H9 (cell line): ENCODE measurements around the gene CD93. TPM values are rescaled to one million over a fixed set of nuclear protein-coding genes. Genes with fewer than 3 reads are reported as not detected.

ENCODE experiments used
- DNase-seq: peaks from one replicate; pipeline ENCODE4 v3.0.0-alpha.2; 2017
- H2AFZ ChIP-seq: one replicate; pipeline ENCODE4 v1.6.1; 2013; ENCODE audit warnings: mild to moderate bottlenecking, low read length, control low read depth, moderate library complexity
- H2AK5ac ChIP-seq: 2 replicates; pipeline ENCODE4 v1.6.1; 2013; ENCODE audit warnings: low read length, control low read depth, mixed read lengths; ENCODE audit not compliant: insufficient read length
- H2BK120ac ChIP-seq: one replicate; pipeline ENCODE4 v1.6.1; 2013; ENCODE audit warnings: low read depth, mild to moderate bottlenecking, low read length, control low read depth, inconsistent platforms; ENCODE audit not compliant: poor library complexity, severe bottlenecking
- H2BK12ac ChIP-seq: 2 replicates; pipeline ENCODE4 v1.6.1; 2013; ENCODE audit warnings: low read length, control low read depth, mixed read lengths, low read depth; ENCODE audit not compliant: insufficient read length
- H2BK15ac ChIP-seq: 2 replicates; pipeline ENCODE4 v1.6.1; 2013; ENCODE audit warnings: low read depth, low read length, control low read depth
- H2BK20ac ChIP-seq: one replicate; pipeline ENCODE4 v1.6.1; 2013; ENCODE audit warnings: low read depth, mild to moderate bottlenecking, low read length, control low read depth, inconsistent platforms; ENCODE audit not compliant: poor library complexity, severe bottlenecking
- H2BK5ac ChIP-seq: 2 replicates; pipeline ENCODE4 v1.6.1; 2013; ENCODE audit warnings: low read length, control low read depth, mixed read lengths; ENCODE audit not compliant: insufficient read length
- H3K14ac ChIP-seq: 2 replicates; pipeline ENCODE4 v1.6.1; 2013; ENCODE audit warnings: low read length, control low read depth; ENCODE audit not compliant: insufficient read depth
- H3K18ac ChIP-seq: 2 replicates; pipeline ENCODE4 v1.6.1; 2013; ENCODE audit warnings: low read depth, mild to moderate bottlenecking, mixed read lengths, low read length, control low read depth; ENCODE audit not compliant: insufficient read length
- H3K23ac ChIP-seq: 2 replicates; pipeline ENCODE4 v1.6.1; 2013; ENCODE audit warnings: low read length, control low read depth, mixed read lengths, low read depth; ENCODE audit not compliant: insufficient read length
- H3K23me2 ChIP-seq: 2 replicates; pipeline ENCODE4 v1.6.1; 2013; ENCODE audit warnings: low read depth, mild to moderate bottlenecking, mixed read lengths, low read length, control low read depth; ENCODE audit not compliant: insufficient read length, poor library complexity, severe bottlenecking
- H3K27ac ChIP-seq: 2 replicates; pipeline ENCODE4 v1.5.1; 2013; ENCODE audit warnings: low read length, control low read depth, mixed read lengths, low read depth; ENCODE audit not compliant: insufficient read length
- H3K27me3 ChIP-seq: 2 replicates; pipeline ENCODE4 v1.6.1; 2013; ENCODE audit warnings: low read length, control low read depth, inconsistent platforms; ENCODE audit not compliant: insufficient read depth
- H3K4ac ChIP-seq: 2 replicates; pipeline ENCODE4 v1.6.1; 2013; ENCODE audit warnings: low read depth, mild to moderate bottlenecking, control low read depth, inconsistent platforms, low read length, moderate library complexity
- H3K4me1 ChIP-seq: 2 replicates; pipeline ENCODE4 v1.6.1; 2013; ENCODE audit warnings: low read length, control low read depth, inconsistent platforms; ENCODE audit not compliant: insufficient read depth
- H3K4me2 ChIP-seq: 2 replicates; pipeline ENCODE4 v1.6.1; 2013; ENCODE audit warnings: low read length, control low read depth, mixed read lengths; ENCODE audit not compliant: insufficient read length, insufficient read depth
- H3K56ac ChIP-seq: 2 replicates; pipeline ENCODE4 v1.6.1; 2013; ENCODE audit warnings: low read depth, mild to moderate bottlenecking, mixed read lengths, low read length, control low read depth; ENCODE audit not compliant: insufficient read length
- H3K79me1 ChIP-seq: 2 replicates; pipeline ENCODE4 v1.6.1; 2013; ENCODE audit warnings: low read depth, mild to moderate bottlenecking, moderate library complexity, low read length, control low read depth, inconsistent platforms; ENCODE audit not compliant: insufficient read depth, poor library complexity, severe bottlenecking
- H3K79me2 ChIP-seq: 2 replicates; pipeline ENCODE4 v1.6.1; 2013; ENCODE audit warnings: low read length, control low read depth, inconsistent platforms; ENCODE audit not compliant: insufficient read depth
- H3K9ac ChIP-seq: 2 replicates; pipeline ENCODE4 v1.6.1; 2013; ENCODE audit warnings: low read length, control low read depth, mixed read lengths; ENCODE audit not compliant: insufficient read length; ENCODE audit errors: extremely low read depth
- H3K9me3 ChIP-seq: one replicate; pipeline ENCODE4 v1.6.1; 2013; ENCODE audit warnings: low read depth, low read length, inconsistent platforms; ENCODE audit not compliant: control insufficient read depth
- H3T11ph ChIP-seq: one replicate; pipeline ENCODE4 v1.6.1; 2013; ENCODE audit warnings: mild to moderate bottlenecking, low read length, control low read depth, inconsistent platforms
- H4K20me1 ChIP-seq: one replicate; pipeline ENCODE4 v1.6.1; 2013; ENCODE audit not compliant: control insufficient read depth, insufficient read length, insufficient read depth
- H4K5ac ChIP-seq: 2 replicates; pipeline ENCODE4 v1.6.1; 2013; ENCODE audit warnings: low read depth, mild to moderate bottlenecking, mixed read lengths, low read length, control low read depth; ENCODE audit not compliant: insufficient read length
- H4K8ac ChIP-seq: replicated peaks from 2 replicates; pipeline ENCODE4 v1.6.1; 2013; ENCODE audit warnings: low read length, control low read depth, mixed read lengths, low read depth; ENCODE audit not compliant: insufficient read length
- H4K91ac ChIP-seq: 2 replicates; pipeline ENCODE4 v1.6.1; 2013; ENCODE audit warnings: low read depth, mild to moderate bottlenecking, moderate library complexity, mixed read lengths, low read length, control low read depth; ENCODE audit not compliant: insufficient read length
- H3K27ac Mint-ChIP-seq, 3 experiments: 2 replicates in 2 of 3; 3 replicates in 1 of 3; pipeline ENCODE4 v1.8.0; 2020 to 2021; ENCODE audit warnings: mixed read lengths in 3 of 3, mild to moderate bottlenecking in 1 of 3, moderate library complexity in 1 of 3
- H3K27me3 Mint-ChIP-seq: 2 replicates; pipeline ENCODE4 v1.8.0; 2021; ENCODE audit warnings: low read depth, mild to moderate bottlenecking, moderate library complexity, mixed read lengths
- H3K36me3 Mint-ChIP-seq, 3 experiments: 2 replicates in 2 of 3; 3 replicates in 1 of 3; pipeline ENCODE4 v1.8.0; 2020 to 2021; ENCODE audit warnings: low read depth in 3 of 3, mixed read lengths in 3 of 3; ENCODE audit not compliant: insufficient read depth in 1 of 3
- H3K4me1 Mint-ChIP-seq, 2 experiments: 2 replicates each; pipeline ENCODE4 v1.8.0; 2020; ENCODE audit warnings: mixed read lengths in 2 of 2
- H3K4me3 Mint-ChIP-seq, 2 experiments: 2 replicates in 1 of 2; 3 replicates in 1 of 2; pipeline ENCODE4 v1.8.0; 2020 to 2021; ENCODE audit warnings: mild to moderate bottlenecking in 2 of 2, mixed read lengths in 2 of 2, moderate library complexity in 1 of 2
- H3K9me3 Mint-ChIP-seq, 2 experiments: 2 replicates in 1 of 2; 3 replicates in 1 of 2; pipeline ENCODE4 v1.8.0; 2020; ENCODE audit warnings: mild to moderate bottlenecking in 2 of 2, mixed read lengths in 2 of 2, moderate library complexity in 1 of 2
- CTCF ChIP-seq: fragments of 200-600 bp; sonication (generic); conservative IDR thresholded peaks from 3 replicates; pipeline ENCODE4 v1.8.0; 2021; ENCODE audit warnings: antibody characterized with exemption, mild to moderate bottlenecking
- WGBS: extraction: QIAGEN DNeasy Blood & Tissue Kit; methylation state at CpG from one replicate; pipeline ENCODE4 v1.1.7; 2013; ENCODE audit warnings: missing lambda C conversion rate, low lambda C conversion rate, mixed read lengths; ENCODE audit not compliant: insufficient read length; ENCODE audit errors: extremely low coverage; 5-methylcytosine and 5-hydroxymethylcytosine counted together
- total RNA-seq: library from RNA; stranded (reverse); gene quantifications from 2 replicates; pipeline ENCODE4 v1.2.1, GENCODE V29; 2021

The CD93 gene
- total RNA-seq, 1 experiment from 2014 or later, result not detected

- no peak for TF ChIP-seq CTCF
- Histone ChIP-seq H2AFZ (no peak overlapping the region), H3K79me2 (no peaks in the 10 kb centered on the region), H3K23ac (no peak overlapping the region), H2BK120ac (no peak overlapping the region), H4K5ac (no peak overlapping the region), H3K4me1 (peaks cover 3% of the 10 kb centered on the region; the same call in 1 of the 2 replicates), H2BK20ac (no peak overlapping the region), H3K9me3 (no peaks in the 10 kb centered on the region), H3K79me1 (no peaks in the 10 kb centered on the region), H3K14ac (no peak overlapping the region), H3K23me2 (no peaks in the 10 kb centered on the region), H3K56ac (no peak overlapping the region), H2AK5ac (no peak overlapping the region), H3K27ac (no peak overlapping the region), H3K4ac (no peak overlapping the region), H2BK5ac (no peak overlapping the region), H3K9ac (no peak overlapping the region), H4K91ac (no peak overlapping the region), H4K8ac (no peak overlapping the region), H3T11ph (no peak overlapping the region), H4K20me1 (no peaks in the 10 kb centered on the region), H3K4me2 (no peak overlapping the region), H3K27me3 (no peaks in the 10 kb centered on the region), H2BK12ac (no peak overlapping the region), H2BK15ac (no peak overlapping the region), H3K18ac (no peak overlapping the region)
- Mint-ChIP-seq H3K36me3 (no peaks in the 10 kb centered on the region), H3K9me3 (no peaks in the 10 kb centered on the region), H3K4me1 (peaks cover 21 to 33% of the 10 kb centered on the region in 2 experiments), H3K4me3 (no peak overlapping the region), H3K27me3 (no peaks in the 10 kb centered on the region; the same call in 1 of the 2 replicates), H3K27ac (no peak overlapping the region)
- DNase-seq, result no peak
- no CpG with 5 or more reads among the region's 9 CpGs for WGBS
These were observed 20.6 kb downstream of the CD93 start for GRCh38 chr20:23065266-23066201.
